ENCODE measurements around the gene PDE6B. TPM values are rescaled to one million over a fixed set of nuclear protein-coding genes. Genes with fewer than 3 reads are reported as not detected.

Gene PDE6B
- total RNA-seq, 4 donors from 2014 or later: 0.32 to 5.6 (median 2.9) TPM

GRCh38 chr4:654871-655463 is 29.6 kb downstream of the PDE6B start:
- no peak for DNase-seq (ENCODE audit: low spot score)
- no peak for TF ChIP-seq CTCF (IDR thresholded peaks at IDR 0.05)
- ATAC-seq (ENCODE audit: low FRiP score): no peak

- ATAC-seq (ENCODE audit: low FRiP score) (no peak), DNase-seq (ENCODE audit: low spot score) (no peak)
- no peak for TF ChIP-seq CTCF (IDR thresholded peaks at IDR 0.05)
Measured at GRCh38 chr4:655464-656151, 30.2 kb downstream of the PDE6B start.

GRCh38 chr4:656436-657337 is 31.3 kb downstream of the PDE6B start:
- TF ChIP-seq CTCF (IDR thresholded peaks at IDR 0.05): no peak
- ATAC-seq (ENCODE audit: low FRiP score): no peak
- DNase-seq (ENCODE audit: low spot score): no peak

GRCh38 chr4:657338-657833 is 32.0 kb downstream of the PDE6B start:
- no peak for DNase-seq (ENCODE audit: low spot score)
- no peak for TF ChIP-seq CTCF (IDR thresholded peaks at IDR 0.05)
- ATAC-seq (ENCODE audit: low FRiP score): no peak

GRCh38 chr4:657834-658667 is 32.7 kb downstream of the PDE6B start:
- TF ChIP-seq CTCF (IDR thresholded peaks at IDR 0.05): no peak
- ATAC-seq (ENCODE audit: low FRiP score) (no peak), DNase-seq (ENCODE audit: low spot score) (no peak)

Data from omental fat pad (tissue), 4 donors.